HG03439 (cell line): Measurements from ENCODE around the gene CNPY1.
"Not testable (repeated sequence)": the region's sequence is repeated elsewhere in the genome, so short reads cannot be mapped to it uniquely, and the experiment has no call there.

Experiments
- ATAC-seq: cut with Tn5 transposase; IDR thresholded peaks from one replicate; pipeline ENCODE4 v1.9.1; 2021; ENCODE audit warnings: mild to moderate bottlenecking, moderate library complexity; ENCODE audit not compliant: unreplicated experiment

The CNPY1 gene

GRCh38 chr7:155546449-155546848, at the start of gene CNPY1:
Gene CNPY1, minus strand, starts transcription at chr7:155546559. Its CDS starts 630 bp downstream, at chr7:155545929.
- ATAC-seq: not testable (repeated sequence)

- no peak for ATAC-seq
These were observed 48.6 kb upstream of the CNPY1 start for GRCh38 chr7:155594961-155595366.

- ATAC-seq: no peak
These were observed 47.9 kb upstream of the CNPY1 start for GRCh38 chr7:155594163-155594732.

DNA sequence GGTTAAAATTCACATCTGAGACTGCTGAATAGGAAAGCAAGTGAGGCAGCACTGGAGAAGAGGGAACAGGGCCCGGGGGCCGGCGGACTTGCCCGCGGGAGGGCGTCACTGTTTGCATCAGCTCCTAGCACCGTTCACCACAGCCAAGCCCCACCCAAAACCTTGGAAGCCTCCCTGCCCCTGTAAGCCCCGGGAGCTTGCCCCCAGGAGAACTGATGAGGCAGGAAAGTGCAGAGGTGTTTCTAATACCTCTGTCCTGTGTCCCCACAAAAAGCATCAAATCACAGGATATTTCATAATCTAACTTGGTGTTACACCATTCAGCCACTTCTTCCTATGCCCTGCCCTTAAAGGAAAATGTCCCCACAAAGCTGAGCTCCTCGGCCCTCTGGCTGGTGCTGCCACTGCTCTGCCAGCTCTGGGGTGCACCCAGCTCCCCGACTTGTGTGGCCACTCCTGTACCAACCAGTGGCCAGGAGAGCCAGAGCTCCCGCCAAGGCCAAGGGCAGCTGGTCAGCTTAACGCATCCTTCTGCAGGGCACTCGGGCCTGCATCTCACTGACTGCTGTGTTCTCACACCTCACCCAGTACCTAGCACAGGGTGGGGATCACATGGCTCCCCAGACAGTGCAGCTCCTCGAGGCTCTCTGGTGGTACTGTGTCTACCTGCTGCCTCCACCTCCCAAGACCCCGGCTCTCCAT, 47.3 kb upstream of the CNPY1 start:
- ATAC-seq: no peak

- ATAC-seq: no peak
These were observed 44.9 kb upstream of the CNPY1 start for GRCh38 chr7:155591055-155591775.

GRCh38 chr7:155590215-155591018, 44.1 kb upstream of the CNPY1 start:
- ATAC-seq: no peak

- ATAC-seq: no peak
These were observed 42.9 kb upstream of the CNPY1 start for GRCh38 chr7:155589001-155589980.

DNA sequence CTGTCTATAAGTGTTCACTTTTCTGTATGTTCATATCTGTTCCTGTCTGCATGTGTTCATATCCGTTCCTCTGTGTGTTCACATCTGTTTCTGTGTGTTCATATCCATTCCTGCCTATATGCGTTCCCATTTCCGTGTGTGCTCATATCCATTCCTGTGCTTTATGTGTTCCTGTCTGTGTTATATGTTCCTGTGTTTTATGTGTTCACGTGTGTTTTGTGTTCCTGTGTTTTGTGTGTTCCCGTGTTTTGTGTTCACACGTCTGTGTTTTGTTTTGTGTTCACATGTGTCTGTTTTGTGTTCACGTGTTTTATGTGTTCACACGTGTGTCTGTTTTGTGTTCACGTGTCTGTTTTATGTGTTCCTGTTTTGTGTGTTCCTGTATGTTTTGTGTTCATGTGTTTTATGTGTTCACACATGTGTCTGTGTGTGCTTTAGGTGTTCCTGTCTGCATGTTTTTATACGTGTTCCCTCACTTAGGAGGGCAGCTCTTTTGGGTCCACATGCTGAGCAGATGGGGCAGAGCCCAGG, 42.2 kb upstream of the CNPY1 start:
- ATAC-seq: no peak

GRCh38 chr7:155587486-155587885, 41.1 kb upstream of the CNPY1 start:
- ATAC-seq: no peak

DNA sequence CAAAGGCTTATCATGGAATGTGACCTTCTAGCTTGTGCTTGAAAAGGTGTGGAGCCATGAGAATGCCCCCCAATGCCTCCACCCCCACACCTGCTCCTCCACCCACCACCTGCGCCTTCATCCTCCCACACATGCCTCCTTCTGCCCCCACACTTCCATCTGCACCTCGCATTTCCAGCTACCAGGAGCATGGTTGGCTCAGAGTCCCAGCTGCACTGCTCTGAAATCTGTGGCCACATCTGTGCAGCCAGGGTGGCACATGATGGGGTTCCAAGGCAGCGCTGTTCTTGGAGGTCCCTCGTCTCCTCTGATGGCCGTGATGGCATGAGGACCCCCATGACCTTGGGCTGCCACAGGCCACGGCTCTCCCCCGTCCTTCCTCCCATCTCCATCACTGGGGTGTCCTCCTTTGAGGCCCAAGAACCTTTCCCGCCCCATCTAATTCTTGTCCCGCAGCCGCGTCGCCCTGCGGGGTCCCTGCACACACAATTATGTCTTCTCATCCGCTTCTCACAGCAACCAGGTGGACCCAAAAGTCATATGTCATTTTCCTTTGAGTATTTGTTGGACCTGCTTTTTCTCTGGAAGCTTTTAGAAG, 40.6 kb upstream of the CNPY1 start:
- no peak for ATAC-seq

DNA sequence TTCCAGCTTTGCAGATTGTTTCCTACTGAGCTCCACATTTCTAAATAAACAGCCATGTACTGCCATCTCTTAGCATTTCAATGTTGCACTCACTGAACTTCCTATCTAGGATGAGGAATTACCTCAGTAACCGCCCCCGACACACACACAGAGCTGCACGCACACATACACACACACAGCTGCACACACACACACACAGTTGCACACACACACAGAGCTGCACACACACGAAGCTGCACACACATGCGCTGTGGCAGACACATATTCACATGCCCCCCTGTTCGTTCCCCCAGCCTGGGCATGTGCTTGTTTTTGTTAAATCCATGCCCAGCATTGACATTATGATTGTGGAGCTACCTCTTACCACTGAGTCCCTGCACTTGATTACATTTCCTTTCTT, 39.6 kb upstream of the CNPY1 start:
- ATAC-seq: no peak

- ATAC-seq: no peak
These were observed 39.2 kb upstream of the CNPY1 start for GRCh38 chr7:155585532-155585895.

DNA sequence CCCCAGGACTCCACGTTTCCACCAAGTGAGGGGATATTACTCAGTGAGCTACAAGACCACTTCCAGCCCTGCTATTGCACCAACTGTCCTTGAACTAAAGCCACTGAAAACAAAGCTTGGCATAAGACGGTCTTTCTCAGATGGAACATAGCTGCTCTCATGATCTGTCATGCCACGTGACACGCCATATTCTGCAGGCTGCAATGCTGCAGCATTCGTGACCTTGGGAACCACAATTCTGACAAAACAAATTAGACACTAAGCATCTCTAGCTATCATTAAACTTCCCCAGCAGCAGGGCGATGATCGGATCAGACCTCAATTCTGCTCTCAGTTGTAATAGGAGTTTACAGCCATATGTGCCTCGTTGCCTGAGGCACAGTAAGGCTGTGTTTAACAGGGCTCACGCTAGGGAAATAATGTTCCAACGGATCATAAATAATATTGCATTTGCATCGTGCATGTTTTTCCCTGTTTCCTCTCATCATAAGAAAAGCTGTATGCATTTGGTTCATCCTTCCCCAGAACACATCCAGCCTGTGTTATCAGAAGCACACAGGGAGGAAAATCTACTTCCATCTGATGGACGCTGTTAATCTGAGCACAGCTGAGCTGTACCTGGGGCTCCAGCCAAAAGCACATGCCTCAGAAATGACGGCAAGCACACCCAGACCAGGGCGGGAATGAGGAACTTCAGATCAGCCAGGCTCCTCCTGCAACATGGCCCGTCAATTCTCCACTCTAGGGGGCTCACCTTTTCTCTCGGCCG, 38.6 kb upstream of the CNPY1 start:
- no peak for ATAC-seq

DNA sequence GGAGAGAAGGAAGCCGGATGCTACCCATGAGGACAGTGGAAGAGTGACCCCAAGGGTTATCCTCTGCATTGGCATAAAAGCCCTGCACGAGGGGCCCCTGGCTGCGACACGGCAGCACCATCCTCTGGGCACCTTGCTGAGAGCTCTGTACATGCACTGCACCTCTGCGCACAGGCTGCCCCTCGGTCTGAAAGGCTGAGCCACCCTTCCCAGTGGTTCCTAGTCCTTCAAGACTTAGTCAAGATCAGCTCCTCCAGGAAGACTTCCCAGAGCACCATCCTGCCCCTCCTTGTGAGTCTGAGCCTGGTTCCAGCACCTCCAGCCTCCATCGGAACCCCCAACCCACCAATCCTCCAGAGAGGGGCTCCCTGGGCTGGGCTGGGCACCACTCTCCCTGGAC, 37.9 kb upstream of the CNPY1 start:
- no peak for ATAC-seq

- no peak for ATAC-seq
These were observed 37.3 kb upstream of the CNPY1 start for GRCh38 chr7:155583636-155584035.

DNA sequence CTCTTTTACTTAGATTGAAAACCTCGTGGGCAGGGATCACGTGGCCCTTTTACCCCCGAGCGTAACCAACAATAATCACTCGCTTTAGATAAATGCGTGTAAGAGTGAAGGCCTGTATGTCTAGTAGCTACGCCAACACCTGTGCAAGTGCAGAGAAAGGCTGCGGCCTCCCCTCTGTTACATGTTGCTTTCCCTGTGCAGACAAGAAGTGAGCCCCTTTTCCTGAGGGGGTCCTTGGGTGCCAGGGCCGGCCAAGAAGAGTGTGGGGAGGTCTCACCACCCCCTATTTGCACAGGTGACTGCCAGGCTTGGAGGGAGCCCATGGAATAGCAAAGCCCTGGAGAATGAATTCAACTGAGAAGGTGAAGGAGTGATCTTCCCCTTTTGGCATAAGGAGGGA, 35.6 kb upstream of the CNPY1 start:
- no peak for ATAC-seq

- ATAC-seq: no peak
These were observed 34.9 kb upstream of the CNPY1 start for GRCh38 chr7:155581107-155581830.

GRCh38 chr7:155580367-155580766, 34.0 kb upstream of the CNPY1 start:
- no peak for ATAC-seq
